Stimulated activated naive CD4-positive, alpha-beta T cell treated with Interleukin-2 at 50 U/mL for 16 hours (primary cell): ENCODE results near the gene BRME1.
"Not testable (repeated sequence)": the region's sequence is repeated elsewhere in the genome, so short reads cannot be mapped to it uniquely, and the experiment has no call there.

Experiments used
- DNase-seq: peaks from one replicate; lab custom pipeline; 2025; lab: John Stamatoyannopoulos, UW

BRME1 gene

GRCh38 chr19:13865571-13866462, 40.1 kb downstream of the BRME1 start:
- no peak for DNase-seq

GRCh38 chr19:13864667-13865570, 41.0 kb downstream of the BRME1 start:
- DNase-seq: no peak

- DNase-seq: no peak
These were observed 41.8 kb downstream of the BRME1 start for GRCh38 chr19:13864046-13864666.

- DNase-seq: peak; percentile 87
These were observed 44.0 kb downstream of the BRME1 start for GRCh38 chr19:13861714-13862531.

- DNase-seq: no peak
These were observed 44.6 kb downstream of the BRME1 start for GRCh38 chr19:13861392-13861713.

- DNase-seq: no peak
These were observed 45.1 kb downstream of the BRME1 start for GRCh38 chr19:13860679-13861391.

GRCh38 chr19:13859361-13859880, 46.5 kb downstream of the BRME1 start:
- no peak for DNase-seq

- DNase-seq: no peak
These were observed 49.4 kb downstream of the BRME1 start for GRCh38 chr19:13856497-13856896.

GRCh38 chr19:13852171-13852707, 53.7 kb downstream of the BRME1 start:
- not testable (repeated sequence) for DNase-seq

- not testable (repeated sequence) for DNase-seq
These were observed 54.2 kb downstream of the BRME1 start for GRCh38 chr19:13851734-13852114.

GRCh38 chr19:13850910-13851733, 54.8 kb downstream of the BRME1 start:
- peak; percentile 63 for DNase-seq

GRCh38 chr19:13849991-13850909, 55.7 kb downstream of the BRME1 start:
- DNase-seq: peak; percentile 59

GRCh38 chr19:13848798-13849676, 56.9 kb downstream of the BRME1 start:
- DNase-seq: no peak

GRCh38 chr19:13848340-13848677, 57.6 kb downstream of the BRME1 start:
- no peak for DNase-seq

GRCh38 chr19:13847407-13848339, 58.2 kb downstream of the BRME1 start:
- DNase-seq: peak; percentile 81
